Measurements from ENCODE around the gene MIAT.

Gene MIAT

GRCh38 chr22:26725012-26725676, 67.8 kb downstream of the MIAT start:
- Histone ChIP-seq H3K9me3 (ENCODE audit: low read depth, low read length) (no peaks in the 10 kb centered on the region), H3K36me3 (ENCODE audit: insufficient read depth, low read length) (no peaks in the 10 kb centered on the region), H3K27ac (no peak overlapping the region), H3K4me3 (no peak overlapping the region), H3K9ac (ENCODE audit: insufficient read length) (no peak overlapping the region)
- TF ChIP-seq POLR2AphosphoS5 (IDR thresholded peaks at IDR 0.05; ENCODE audit: borderline replicate concordance, low read depth, low read length) (no peak), EZH2 (IDR thresholded peaks at IDR 0.05) (no peak), FOXP2 (optimal IDR thresholded peaks at IDR 0.05; ENCODE audit: control extremely low read depth, extremely low read length, insufficient read depth) (no peak)
- DNase-seq (ENCODE audit: low read depth, low spot score): no peak
